Stimulated activated CD4-positive, alpha-beta T cell treated with anti-CD3 and anti-CD28 coated beads, Interleukin-1b, Interleukin-23, amount 100 ng/mL, for 48 hours (primary cell): Measurements from ENCODE around the gene PSMA3.

Experiments
- DNase-seq: peaks from one replicate; pipeline ENCODE4 v3.0.0-alpha.2; 2020

Gene PSMA3

DNA sequence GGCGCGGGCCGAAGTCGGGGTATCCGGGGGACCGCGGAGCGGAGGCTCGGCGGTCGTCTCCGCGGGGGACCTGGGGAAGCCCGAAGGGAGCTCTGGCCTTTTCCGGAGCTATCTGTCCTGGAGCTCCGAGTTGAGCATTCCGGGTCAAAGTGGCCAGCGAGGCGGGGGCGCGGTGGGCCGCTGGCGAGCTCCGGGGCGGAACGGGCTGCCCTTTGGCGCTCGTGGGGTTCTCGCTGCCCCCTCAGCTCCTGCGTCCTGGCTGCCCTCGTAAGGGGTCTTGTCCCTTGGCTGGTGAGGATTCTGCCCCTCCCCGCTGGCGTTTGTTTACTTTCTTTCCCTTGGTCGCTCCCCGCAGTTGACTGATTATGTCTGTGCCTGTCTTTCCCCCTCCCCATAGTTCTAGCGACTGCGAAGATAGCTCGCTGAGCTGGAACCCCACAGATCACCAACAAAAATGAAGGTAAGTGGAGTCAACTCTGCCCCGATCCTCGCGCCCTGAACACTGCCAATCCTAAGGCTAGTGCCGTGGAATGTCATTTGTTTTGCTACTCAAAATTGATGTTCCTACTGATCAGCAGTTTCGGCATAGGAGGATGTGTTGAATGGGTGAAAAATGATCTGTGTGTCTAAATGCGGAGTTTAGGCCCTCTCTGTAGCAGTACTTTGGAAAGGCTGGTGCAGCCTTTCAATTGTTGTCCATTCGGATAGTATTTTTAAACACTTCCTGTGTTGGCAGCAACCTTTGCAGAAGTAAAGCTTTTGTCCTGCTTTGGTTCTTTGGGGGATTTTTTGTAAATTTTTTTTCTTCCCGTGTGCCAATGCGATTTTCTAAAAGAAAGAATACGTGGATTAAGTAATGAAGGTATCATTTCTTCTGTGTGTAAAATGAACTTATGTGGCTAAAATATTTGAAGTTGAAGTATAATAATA lies 55.0 kb downstream of the PSMA3 start:
- DNase-seq = no peak

DNA sequence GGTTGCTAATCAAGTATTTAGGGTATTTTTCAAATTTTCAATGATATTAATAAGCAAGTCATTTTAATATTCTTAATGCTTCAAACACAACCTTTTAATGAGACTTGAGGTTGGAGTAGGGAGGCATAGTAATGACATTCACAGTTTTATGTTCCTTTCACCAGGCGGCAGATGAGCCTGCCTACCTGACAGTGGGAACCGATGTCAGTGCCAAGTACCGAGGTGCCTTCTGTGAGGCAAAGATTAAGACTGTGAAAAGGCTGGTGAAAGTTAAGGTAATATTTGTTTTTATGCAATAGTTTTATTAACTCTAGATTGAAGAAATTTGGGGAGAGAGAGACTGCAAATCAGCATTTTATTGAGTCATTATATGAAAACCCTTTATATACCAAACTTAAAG lies 56.8 kb downstream of the PSMA3 start:
- no peak for DNase-seq

DNA sequence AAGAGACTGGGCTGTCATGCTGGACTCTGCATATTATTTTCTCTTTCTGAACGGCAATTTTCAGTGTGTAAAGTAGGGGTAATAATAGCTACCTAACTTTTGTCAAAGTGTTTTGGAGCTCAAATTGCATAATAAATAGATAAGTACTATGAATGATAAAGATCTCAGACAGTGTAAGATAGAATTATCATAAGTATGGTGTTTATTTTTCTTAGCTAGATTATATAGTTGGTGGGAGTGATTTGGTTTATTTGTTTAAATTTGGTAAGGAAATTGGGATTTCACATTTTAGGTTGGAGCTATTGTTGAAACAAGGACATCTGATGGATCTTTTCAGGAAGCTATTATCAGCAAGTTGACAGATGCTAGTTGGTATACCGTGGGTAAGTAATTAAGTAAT lies 61.1 kb downstream of the PSMA3 start:
- no peak for DNase-seq

DNA sequence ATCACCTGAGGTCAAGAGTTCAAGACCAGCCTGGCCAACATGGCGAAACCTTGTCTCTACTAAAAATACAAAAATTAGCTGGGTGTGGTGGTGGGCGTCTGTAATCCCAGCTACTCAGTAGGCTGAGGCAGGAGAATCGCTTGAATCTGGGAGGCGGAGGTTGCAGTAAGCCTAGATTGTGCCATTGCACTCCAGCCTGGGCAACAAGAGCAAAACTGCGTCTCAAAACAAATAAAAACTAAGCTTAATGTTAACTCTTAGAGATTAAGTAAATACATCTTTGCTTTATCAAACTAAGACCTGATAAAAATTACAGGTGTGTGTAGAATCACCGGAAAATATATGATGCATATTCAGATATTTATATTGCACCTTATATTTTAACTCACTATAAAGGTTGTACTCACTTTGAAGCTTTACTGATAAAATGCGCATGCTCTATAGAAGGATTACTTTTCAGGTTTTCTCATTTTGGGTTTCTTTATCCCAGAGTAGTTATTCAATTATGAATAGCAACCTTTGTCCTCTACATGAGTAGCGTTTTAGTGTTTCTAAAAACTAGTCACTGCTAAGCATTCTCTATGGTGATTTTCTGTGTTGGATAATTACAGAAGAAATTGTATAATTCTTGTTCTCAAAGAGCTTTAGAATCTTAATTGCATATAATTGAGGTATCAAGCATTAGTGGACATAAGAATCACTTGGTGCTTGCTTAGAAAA lies 63.1 kb downstream of the PSMA3 start:
- no peak for DNase-seq

DNA sequence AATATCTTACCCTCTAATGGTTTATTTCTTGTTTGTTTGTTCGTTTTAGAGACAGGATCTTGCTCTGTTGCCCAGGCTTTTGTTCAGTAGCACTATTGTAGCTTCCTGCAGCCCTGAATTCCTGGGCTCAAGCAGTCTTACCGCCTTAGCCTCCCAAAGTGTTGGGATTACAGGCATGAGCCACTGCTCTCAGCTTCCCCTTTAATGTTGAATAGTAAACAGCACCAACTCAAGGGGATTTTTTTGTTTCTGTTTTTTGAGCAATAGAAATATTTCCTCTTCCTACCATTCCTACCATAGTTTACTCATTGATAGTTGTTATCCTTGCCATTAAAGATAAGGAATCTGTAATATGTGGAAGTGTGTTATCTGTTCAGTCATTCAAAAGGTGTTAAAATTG lies 64.4 kb downstream of the PSMA3 start:
- DNase-seq = no peak

DNA sequence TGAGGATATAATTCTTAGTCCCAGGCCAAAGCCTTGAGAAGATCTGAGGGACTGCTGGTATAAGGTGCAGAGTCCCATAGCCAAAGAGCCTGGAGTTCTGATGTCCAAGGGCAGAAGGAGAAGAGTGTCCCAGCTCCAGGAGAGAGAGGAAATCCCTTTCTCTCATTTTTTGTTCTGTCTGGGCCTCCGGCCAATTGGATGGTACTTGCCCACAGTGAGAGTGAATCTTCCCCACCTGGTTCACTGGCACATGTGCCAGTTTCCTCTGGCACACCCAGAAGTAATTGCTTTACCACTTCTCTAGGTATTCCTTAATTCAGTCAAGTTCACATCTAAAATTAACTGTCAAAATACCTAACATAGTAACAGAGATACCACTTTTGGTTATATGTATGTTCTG lies 69.1 kb downstream of the PSMA3 start:
- DNase-seq = no peak

DNA sequence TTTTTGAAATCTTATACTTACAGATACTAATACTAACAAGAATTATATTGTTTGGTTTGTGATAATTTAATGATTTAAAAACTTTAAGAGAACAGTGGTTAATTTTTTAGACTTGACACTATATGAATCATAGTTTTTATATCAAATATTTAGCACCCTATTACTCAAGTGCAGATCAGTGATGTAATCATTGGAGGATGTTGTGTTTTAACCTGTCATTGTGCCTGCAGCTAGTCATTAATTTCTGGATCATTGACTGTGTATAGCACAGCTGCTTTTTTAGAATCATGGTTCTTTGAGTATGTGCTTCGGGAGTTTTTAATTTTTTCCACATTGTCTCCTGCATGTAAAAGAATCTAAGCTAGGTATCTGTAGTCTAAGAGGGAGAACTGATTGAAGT lies 71.0 kb downstream of the PSMA3 start:
- DNase-seq = no peak
